Keratinocyte (primary cell): ENCODE data around the gene ARL3. TPM values are rescaled to one million over a fixed set of nuclear protein-coding genes. Genes with fewer than 3 reads are reported as not detected.
A peak's percentile ranks its signal among the peaks of the same experiment; 100 is the strongest.

Experiments
- DNase-seq: peaks from one replicate; pipeline ENCODE4 v3.0.0-alpha.2; 2011; ENCODE audit warnings: low read depth, missing footprints, low spot score
- FAIRE-seq: peaks from 2 replicates; lab custom pipeline; 2011; peaks lifted over from hg19 to GRCh38; lab: Jason Lieb, UNC
- H2AFZ ChIP-seq: 2 replicates; pipeline ENCODE4 v1.6.0; 2012; ENCODE audit warnings: low read length, control low read depth, inconsistent platforms; ENCODE audit not compliant: control insufficient read depth
- H3K27ac ChIP-seq: 2 replicates; pipeline ENCODE4 v1.5.1; 2011; ENCODE audit warnings: low read length; ENCODE audit not compliant: control insufficient read depth, insufficient read depth
- H3K27me3 ChIP-seq: 3 replicates; pipeline ENCODE4 v1.6.0; 2011; ENCODE audit warnings: low read length; ENCODE audit not compliant: control insufficient read depth, insufficient read depth; ENCODE audit errors: extremely low read depth
- H3K36me3 ChIP-seq, 2 experiments: 2 replicates in 1 of 2; 3 replicates in 1 of 2; pipeline ENCODE4 v1.5.1; 2011; ENCODE audit warnings: low read length in 2 of 2, mild to moderate bottlenecking in 1 of 2; ENCODE audit not compliant: control insufficient read depth in 2 of 2, insufficient read depth in 2 of 2; ENCODE audit errors: extremely low read depth in 1 of 2
- H3K4me1 ChIP-seq: 3 replicates; pipeline ENCODE4 v1.5.1; 2011; ENCODE audit warnings: low read length; ENCODE audit not compliant: control insufficient read depth, insufficient read depth; ENCODE audit errors: extremely low read depth
- H3K4me2 ChIP-seq: 3 replicates; pipeline ENCODE4 v1.6.0; 2011; ENCODE audit warnings: low read depth, low read length; ENCODE audit not compliant: control insufficient read depth, insufficient read depth; ENCODE audit errors: extremely low read depth
- H3K4me3 ChIP-seq, 3 experiments: fragments of 200-600 bp in 1 of 3; sonication (generic) in 1 of 3; 2 replicates in 2 of 3; 3 replicates in 1 of 3; pipeline ENCODE4 v1.5.1; 2011 to 2016; ENCODE audit warnings: low read length in 3 of 3, mild to moderate bottlenecking in 3 of 3, control low read depth in 2 of 3, inconsistent platforms in 1 of 3, low read depth in 1 of 3, mixed read lengths in 1 of 3, mixed run types in 1 of 3, moderate library complexity in 1 of 3; ENCODE audit not compliant: control insufficient read depth in 2 of 3, insufficient read depth in 2 of 3; ENCODE audit errors: extremely low read depth in 1 of 3
- H3K79me2 ChIP-seq: 2 replicates; pipeline ENCODE4 v1.6.0; 2012; ENCODE audit warnings: low read length; ENCODE audit not compliant: control insufficient read depth, insufficient read depth
- H3K9ac ChIP-seq: 3 replicates; pipeline ENCODE4 v1.6.0; 2011; ENCODE audit warnings: low read length; ENCODE audit not compliant: control insufficient read depth, insufficient read depth; ENCODE audit errors: extremely low read depth
- H3K9me1 ChIP-seq: 3 replicates; pipeline ENCODE4 v1.6.0; 2011; ENCODE audit warnings: low read length; ENCODE audit not compliant: control insufficient read depth, insufficient read depth; ENCODE audit errors: extremely low read depth
- H3K9me3 ChIP-seq: 2 replicates; pipeline ENCODE4 v1.5.1; 2012; ENCODE audit warnings: low read depth, low read length; ENCODE audit not compliant: control insufficient read depth
- H4K20me1 ChIP-seq: 3 replicates; pipeline ENCODE4 v1.6.0; 2011; ENCODE audit warnings: low read length; ENCODE audit not compliant: control insufficient read depth, insufficient read depth; ENCODE audit errors: extremely low read depth
- EZH2 ChIP-seq: IDR thresholded peaks from one replicate; pipeline ENCODE4 v1.6.1; 2012; ENCODE audit warnings: inconsistent platforms, mild to moderate bottlenecking, low read length, moderate library complexity
- dilution Hi-C: fragments of 300-500 bp; cut with MboI; formaldehyde crosslinking; loops from one replicate; pipeline ENCODE4 v1.7.0; 2020; ENCODE audit warnings: low sequenced_read_pairs; ENCODE audit not compliant: extremely low pct_ligation_motif_present
- polyA plus RNA-seq, 5 experiments: library from polyadenylated mRNA; depleted of rRNA in 3 of 5; stranded (reverse) in 3 of 5; stranded (forward) in 1 of 5; unstranded in 1 of 5; fragments of >200 nt; gene quantifications; 1 replicate in 1 of 5; 2 replicates in 3 of 5; 3 replicates in 1 of 5; pipeline versions ENCODE4 v1.2.1 to v1.2.3, GENCODE V29; 2011 to 2012; ENCODE audit warnings: missing spikeins in 2 of 5, low read depth in 1 of 5, low replicate concordance in 1 of 5
- TF ChIP-seq, protein P1 (sequence below), 3 experiments: IDR thresholded peaks in 1 of 3; conservative IDR thresholded peaks in 1 of 3; optimal IDR thresholded peaks in 1 of 3; 2 replicates in 2 of 3; 3 replicates in 1 of 3; pipeline versions ENCODE3 to v1.5.1; 2011; ENCODE audit warnings: low read length in 3 of 3, mild to moderate bottlenecking in 3 of 3, moderate library complexity in 2 of 3, control low read depth in 1 of 3, inconsistent platforms in 1 of 3; ENCODE audit not compliant: insufficient read depth in 2 of 3; ENCODE audit errors: extremely low read depth in 1 of 3

The ARL3 gene
- polyA plus RNA-seq, 1 donor (not counting 4 experiments of a cell fraction or from before 2014, with no cell fraction given): 10.7 TPM

DNA sequence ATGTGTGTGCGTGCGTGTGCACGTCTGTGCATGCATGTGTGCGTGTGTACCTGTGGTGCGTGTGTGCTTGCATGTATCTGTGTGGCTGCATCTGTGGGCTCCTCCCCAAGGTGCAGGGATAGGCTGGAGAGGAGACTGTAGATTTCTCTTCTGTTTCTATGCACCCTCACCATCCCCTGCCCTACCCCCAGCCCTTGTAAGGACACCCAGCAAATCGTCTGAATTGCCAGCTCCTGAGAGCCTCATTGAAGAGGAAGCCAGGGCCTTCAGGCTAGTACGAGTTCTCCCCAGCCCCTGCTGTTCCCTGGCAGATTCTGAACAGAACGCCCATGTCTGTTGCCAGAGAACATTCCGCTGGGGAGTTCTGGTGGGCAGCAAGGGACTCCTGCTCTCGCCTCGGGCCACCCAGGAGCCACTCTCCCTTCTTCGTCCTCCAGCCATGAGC, 86.9 kb downstream of the ARL3 start:
- dilution Hi-C loops: no loop called here
- Histone ChIP-seq H3K9me3 (no peaks in the 10 kb centered on the region), H3K4me1 (peaks cover 36% of the 10 kb centered on the region), H3K27ac (peak overlapping the region; percentile 88), H3K9ac (peak overlapping the region; percentile 73), H3K79me2 (no peaks in the 10 kb centered on the region), H3K4me2 (peak overlapping the region; percentile 70), H2AFZ (peak overlapping the region; percentile 92), H3K27me3 (no peaks in the 10 kb centered on the region), H3K9me1 (peaks cover 2% of the 10 kb centered on the region), H3K4me3 (peak overlapping the region in 1 of 3 experiments; percentile 35), H3K36me3 (peaks cover 0 to 1% of the 10 kb centered on the region in 2 experiments), H4K20me1 (no peaks in the 10 kb centered on the region)
- TF ChIP-seq EZH2: no peak
- TF ChIP-seq, protein P1, sequence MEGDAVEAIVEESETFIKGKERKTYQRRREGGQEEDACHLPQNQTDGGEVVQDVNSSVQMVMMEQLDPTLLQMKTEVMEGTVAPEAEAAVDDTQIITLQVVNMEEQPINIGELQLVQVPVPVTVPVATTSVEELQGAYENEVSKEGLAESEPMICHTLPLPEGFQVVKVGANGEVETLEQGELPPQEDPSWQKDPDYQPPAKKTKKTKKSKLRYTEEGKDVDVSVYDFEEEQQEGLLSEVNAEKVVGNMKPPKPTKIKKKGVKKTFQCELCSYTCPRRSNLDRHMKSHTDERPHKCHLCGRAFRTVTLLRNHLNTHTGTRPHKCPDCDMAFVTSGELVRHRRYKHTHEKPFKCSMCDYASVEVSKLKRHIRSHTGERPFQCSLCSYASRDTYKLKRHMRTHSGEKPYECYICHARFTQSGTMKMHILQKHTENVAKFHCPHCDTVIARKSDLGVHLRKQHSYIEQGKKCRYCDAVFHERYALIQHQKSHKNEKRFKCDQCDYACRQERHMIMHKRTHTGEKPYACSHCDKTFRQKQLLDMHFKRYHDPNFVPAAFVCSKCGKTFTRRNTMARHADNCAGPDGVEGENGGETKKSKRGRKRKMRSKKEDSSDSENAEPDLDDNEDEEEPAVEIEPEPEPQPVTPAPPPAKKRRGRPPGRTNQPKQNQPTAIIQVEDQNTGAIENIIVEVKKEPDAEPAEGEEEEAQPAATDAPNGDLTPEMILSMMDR (optimal IDR thresholded peaks at IDR 0.05 in 1 of 3, IDR thresholded peaks at IDR 0.05 in 1 of 3, conservative IDR thresholded peaks at IDR 0.05 in 1 of 3; ENCODE audit: extremely low read depth in 1 of 3, insufficient read depth in 2 of 3, low read length in 3 of 3): no peak
- FAIRE-seq (no peak), DNase-seq (no peak)

DNA sequence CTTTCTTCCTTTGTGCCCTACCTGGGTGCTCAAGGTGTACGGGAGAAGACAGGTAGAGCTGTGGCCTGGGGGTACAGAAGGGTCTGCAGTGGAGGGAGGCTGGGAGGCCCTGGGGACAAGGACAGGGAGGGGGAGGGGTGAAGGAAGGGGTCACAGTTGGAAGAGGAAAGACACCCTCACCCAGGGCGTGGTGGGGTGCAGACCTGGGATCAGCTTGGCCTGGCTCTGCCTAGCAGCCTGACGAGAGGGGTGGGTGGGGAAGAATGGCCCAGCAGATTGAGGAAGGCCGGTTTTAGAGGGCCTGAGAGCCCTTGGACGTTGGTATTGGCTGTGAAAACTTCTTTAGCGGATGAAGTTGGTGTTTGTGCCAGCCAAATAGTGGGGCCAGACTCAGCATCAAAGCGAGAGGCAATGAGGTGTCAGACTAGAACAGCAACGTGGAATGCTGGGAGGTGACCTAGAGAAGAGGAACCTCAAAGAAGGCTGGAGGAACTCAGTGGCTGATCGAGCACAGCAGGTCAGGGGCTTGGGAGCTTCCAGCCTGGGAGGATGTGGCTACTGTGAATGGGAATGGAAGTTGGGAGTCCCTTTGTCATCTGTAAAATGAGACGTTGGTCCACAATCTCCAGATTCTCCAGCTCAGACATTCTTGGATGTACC, 88.0 kb downstream of the ARL3 start:
- no peaks in the 10 kb centered on the region for H3K79me2 ChIP-seq
- FAIRE-seq (no peak), DNase-seq (no peak)
- H3K4me3 ChIP-seq: no peak overlapping the region
- no peak overlapping the region for H3K27ac ChIP-seq
- H3K4me2 ChIP-seq: no peak overlapping the region
- peaks cover 2% of the 10 kb centered on the region for H3K9me1 ChIP-seq
- H3K9ac ChIP-seq: no peak overlapping the region
- no peaks in the 10 kb centered on the region for H4K20me1 ChIP-seq
- no peaks in the 10 kb centered on the region for H3K27me3 ChIP-seq
- H2AFZ ChIP-seq: no peak overlapping the region
- dilution Hi-C loops: no loop called here
- no peaks in the 10 kb centered on the region for H3K9me3 ChIP-seq
- TF ChIP-seq EZH2: no peak
- TF ChIP-seq, protein P1 (optimal IDR thresholded peaks at IDR 0.05 in 1 of 3, IDR thresholded peaks at IDR 0.05 in 1 of 3, conservative IDR thresholded peaks at IDR 0.05 in 1 of 3; ENCODE audit: extremely low read depth in 1 of 3, insufficient read depth in 2 of 3, low read length in 3 of 3): no peak
- H3K36me3 ChIP-seq: no peaks in the 10 kb centered on the region
- H3K4me1 ChIP-seq: peaks cover 39% of the 10 kb centered on the region
